Endothelial cell of umbilical vein (primary cell): ENCODE results near the gene KCNA3.

Experiments used
- EZH2 ChIP-seq: IDR thresholded peaks from 2 replicates; pipeline ENCODE4 v1.6.1; 2012; ENCODE audit warnings: borderline replicate concordance, low read depth, mild to moderate bottlenecking, moderate library complexity, low read length, inconsistent platforms; ENCODE audit not compliant: severe bottlenecking
- FOS ChIP-seq: IDR thresholded peaks from 2 replicates; pipeline ENCODE4 v1.6.1; 2011; ENCODE audit warnings: mild to moderate bottlenecking, low read length, moderate library complexity, borderline replicate concordance; ENCODE audit not compliant: insufficient read depth
- POLR2A ChIP-seq: IDR thresholded peaks from 2 replicates; pipeline ENCODE4 v1.6.1; 2012; ENCODE audit warnings: low read depth, mild to moderate bottlenecking, control low read depth, low read length
- POLR2AphosphoS5 ChIP-seq: IDR thresholded peaks from 2 replicates; pipeline ENCODE4 v1.6.1; 2012; ENCODE audit warnings: low read depth, mild to moderate bottlenecking, control low read depth, low read length, moderate library complexity; ENCODE audit not compliant: insufficient read depth
- TF ChIP-seq, protein P1 (sequence below), 2 donors: IDR thresholded peaks; 1 replicate in 1 of 2; 2 replicates in 1 of 2; pipeline ENCODE4 v1.5.1; 2011; ENCODE audit warnings: low read length in 2 of 2, mild to moderate bottlenecking in 2 of 2, moderate library complexity in 2 of 2, control low read depth in 1 of 2, inconsistent platforms in 1 of 2, low read depth in 1 of 2; ENCODE audit not compliant: insufficient read depth in 1 of 2; ENCODE audit errors: extremely low read depth in 1 of 2

DNA sequence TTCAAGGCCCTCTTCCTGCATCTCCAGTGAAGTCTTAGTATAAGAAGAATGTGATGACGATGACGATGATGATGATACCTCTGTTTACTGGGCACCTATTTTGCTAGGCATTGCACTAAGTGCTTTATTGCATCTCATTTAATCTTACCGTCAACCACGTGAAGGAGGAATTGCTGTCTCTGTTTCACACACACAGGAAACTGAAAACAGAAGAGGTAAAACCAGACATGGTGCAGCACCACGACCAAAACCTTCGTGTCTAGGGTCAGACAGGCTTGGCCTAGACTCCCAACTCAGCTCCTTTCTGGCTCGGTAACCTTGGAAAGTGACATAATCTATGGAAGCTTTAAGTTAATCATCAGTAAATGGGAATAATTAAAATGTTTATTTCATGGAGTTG, 47.9 kb downstream of the KCNA3 start:
- TF ChIP-seq, protein P1, sequence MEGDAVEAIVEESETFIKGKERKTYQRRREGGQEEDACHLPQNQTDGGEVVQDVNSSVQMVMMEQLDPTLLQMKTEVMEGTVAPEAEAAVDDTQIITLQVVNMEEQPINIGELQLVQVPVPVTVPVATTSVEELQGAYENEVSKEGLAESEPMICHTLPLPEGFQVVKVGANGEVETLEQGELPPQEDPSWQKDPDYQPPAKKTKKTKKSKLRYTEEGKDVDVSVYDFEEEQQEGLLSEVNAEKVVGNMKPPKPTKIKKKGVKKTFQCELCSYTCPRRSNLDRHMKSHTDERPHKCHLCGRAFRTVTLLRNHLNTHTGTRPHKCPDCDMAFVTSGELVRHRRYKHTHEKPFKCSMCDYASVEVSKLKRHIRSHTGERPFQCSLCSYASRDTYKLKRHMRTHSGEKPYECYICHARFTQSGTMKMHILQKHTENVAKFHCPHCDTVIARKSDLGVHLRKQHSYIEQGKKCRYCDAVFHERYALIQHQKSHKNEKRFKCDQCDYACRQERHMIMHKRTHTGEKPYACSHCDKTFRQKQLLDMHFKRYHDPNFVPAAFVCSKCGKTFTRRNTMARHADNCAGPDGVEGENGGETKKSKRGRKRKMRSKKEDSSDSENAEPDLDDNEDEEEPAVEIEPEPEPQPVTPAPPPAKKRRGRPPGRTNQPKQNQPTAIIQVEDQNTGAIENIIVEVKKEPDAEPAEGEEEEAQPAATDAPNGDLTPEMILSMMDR (IDR thresholded peaks at IDR 0.05; ENCODE audit: extremely low read depth in 1 of 2, insufficient read depth in 1 of 2, low read depth in 1 of 2, low read length in 2 of 2): no peak
- TF ChIP-seq POLR2A (no peak), POLR2AphosphoS5 (no peak), EZH2 (no peak), FOS (no peak)
